Prostate gland (tissue), 2 donors: ENCODE measurements around the gene ARHGEF19. TPM values are rescaled to one million over a fixed set of nuclear protein-coding genes. Genes with fewer than 3 reads are reported as not detected.
A peak's percentile ranks its signal among the peaks of the same experiment; 100 is the strongest.
"Not testable (repeated sequence)": the region's sequence is repeated elsewhere in the genome, so short reads cannot be mapped to it uniquely, and the experiment has no call there.

Experiments
- DNase-seq: peaks from one replicate; pipeline ENCODE4 v3.0.0-alpha.2; 2019; ENCODE audit warnings: low spot score
- H3K27ac ChIP-seq, 2 donors: fragments of 200-600 bp; sonication (generic); 2 replicates each; pipeline ENCODE4 v1.5.1; 2017 to 2019
- H3K27me3 ChIP-seq: fragments of 200-600 bp; sonication (generic); replicated peaks from 2 replicates; pipeline ENCODE4 v1.5.1; 2019; ENCODE audit not compliant: insufficient read depth
- H3K36me3 ChIP-seq, 2 donors: fragments of 200-600 bp; sonication (generic); 1 replicate in 1 of 2; 2 replicates in 1 of 2; pipeline versions ENCODE4 v1.5.1 to v1.8.1; 2017 to 2019
- H3K4me1 ChIP-seq: fragments of 200-600 bp; sonication (generic); replicated peaks from 2 replicates; pipeline ENCODE4 v1.5.1; 2019
- H3K4me3 ChIP-seq, 2 donors: fragments of 200-600 bp; sonication (generic); 2 replicates each; pipeline ENCODE4 v1.5.1; 2017 to 2019
- H3K9me3 ChIP-seq: fragments of 200-600 bp; sonication (generic); 2 replicates; pipeline ENCODE4 v1.5.1; 2017
- CTCF ChIP-seq, 4 experiments: fragments of 200-600 bp in 2 of 4; fragments of 450-650 bp in 2 of 4; sonication (generic) in 2 of 4; IDR thresholded peaks; 1 replicate in 3 of 4; 2 replicates in 1 of 4; pipeline ENCODE4 v1.5.1; 2016 to 2019; ENCODE audit warnings: antibody characterized with exemption in 4 of 4, mild to moderate bottlenecking in 2 of 4, moderate library complexity in 2 of 4
- POLR2A ChIP-seq: fragments of 450-650 bp; IDR thresholded peaks from one replicate; pipeline ENCODE4 v1.6.1; 2016; ENCODE audit warnings: antibody characterized with exemption, mild to moderate bottlenecking
- POLR2AphosphoS5 ChIP-seq: sonication (generic); formaldehyde crosslinking; IDR thresholded peaks from one replicate; pipeline ENCODE4 v1.6.1; 2017; ENCODE audit warnings: antibody characterized with exemption
- WGBS: methylation state at CpG from one replicate; pipeline ENCODE4 v1.1.5; 2018; 5-methylcytosine and 5-hydroxymethylcytosine counted together
- intact Hi-C: fragments of 100-400 bp; cut with DNase I; formaldehyde crosslinking; loops from one replicate; pipeline ENCODE4 v1.14.2; 2022
- total RNA-seq, 2 donors: library from RNA; depleted of rRNA; stranded (reverse); fragments of >200 nt; gene quantifications; one replicate each; pipeline ENCODE4 v1.1.0, GENCODE V29; 2016

ARHGEF19 gene
- total RNA-seq, 2 donors from 2014 or later, result 13.1 to 18.8 TPM

DNA sequence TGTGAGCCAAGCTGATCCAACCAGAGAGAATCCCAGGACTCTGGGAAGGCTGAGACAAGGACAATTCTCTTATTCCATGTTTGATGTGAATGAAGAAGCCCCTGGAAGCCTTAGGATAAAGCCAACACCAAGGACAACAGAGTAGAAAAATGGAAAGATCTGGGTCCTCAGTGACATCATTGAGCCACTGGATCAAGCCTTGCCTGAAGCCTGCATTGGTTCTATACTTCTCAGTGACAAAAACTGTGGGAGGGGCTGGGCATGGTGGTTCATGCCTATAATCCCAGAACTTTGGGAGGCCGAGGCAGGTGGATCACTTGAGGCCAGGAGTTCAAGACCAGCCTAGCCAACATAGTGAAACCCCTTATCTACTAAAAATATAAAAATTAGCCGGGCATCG lies 15.6 kb downstream of the ARHGEF19 start:
- 95% methylated on average over 2 of the region's 3 CpGs for WGBS
- no peaks in the 10 kb centered on the region for H3K27me3 ChIP-seq
- H3K4me1 ChIP-seq, result no peaks in the 10 kb centered on the region
- H3K4me3 ChIP-seq, result no peak overlapping the region
- DNase-seq, result no peak
- no peaks in the 10 kb centered on the region for H3K36me3 ChIP-seq
- H3K27ac ChIP-seq, result no peak overlapping the region
- intact Hi-C loops, result no loop called here
- TF ChIP-seq POLR2A, result no peak
- no peak for TF ChIP-seq POLR2AphosphoS5
- no peak for TF ChIP-seq CTCF (IDR thresholded peaks at IDR 0.05)
- H3K9me3 ChIP-seq, result no peaks in the 10 kb centered on the region

DNA sequence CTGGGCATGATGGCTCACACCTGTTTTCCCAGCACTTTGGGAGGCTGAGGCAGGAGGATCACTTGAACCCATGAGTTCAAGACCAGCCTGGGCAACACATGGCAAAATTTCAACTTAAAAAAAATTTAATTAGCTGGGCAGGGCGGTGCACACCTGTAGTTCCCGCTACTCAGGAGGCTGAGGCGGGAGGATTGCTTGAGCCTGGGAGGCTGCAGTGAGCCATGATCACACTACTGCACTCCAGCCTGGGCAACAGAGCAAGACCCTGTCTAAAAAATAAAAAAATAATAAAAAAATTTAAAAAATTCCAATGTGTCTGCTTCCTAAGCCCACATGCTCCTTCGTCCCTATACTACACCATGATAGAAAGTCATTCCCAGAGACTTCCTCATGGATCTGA lies 16.3 kb downstream of the ARHGEF19 start:
- WGBS, result 96% methylated on average over 4 of the region's 4 CpGs
- H3K4me3 ChIP-seq, H3K27ac ChIP-seq, H3K36me3 ChIP-seq, intact Hi-C loops, H3K9me3 ChIP-seq, DNase-seq, H3K27me3 ChIP-seq, H3K4me1 ChIP-seq: not testable (repeated sequence)

GRCh38 chr1:16195518-16195905 lies 16.9 kb downstream of the ARHGEF19 start:
- no peak for TF ChIP-seq POLR2AphosphoS5
- no peak for TF ChIP-seq CTCF (IDR thresholded peaks at IDR 0.05)
- H3K27ac ChIP-seq, result no peak overlapping the region
- DNase-seq, result no peak

DNA sequence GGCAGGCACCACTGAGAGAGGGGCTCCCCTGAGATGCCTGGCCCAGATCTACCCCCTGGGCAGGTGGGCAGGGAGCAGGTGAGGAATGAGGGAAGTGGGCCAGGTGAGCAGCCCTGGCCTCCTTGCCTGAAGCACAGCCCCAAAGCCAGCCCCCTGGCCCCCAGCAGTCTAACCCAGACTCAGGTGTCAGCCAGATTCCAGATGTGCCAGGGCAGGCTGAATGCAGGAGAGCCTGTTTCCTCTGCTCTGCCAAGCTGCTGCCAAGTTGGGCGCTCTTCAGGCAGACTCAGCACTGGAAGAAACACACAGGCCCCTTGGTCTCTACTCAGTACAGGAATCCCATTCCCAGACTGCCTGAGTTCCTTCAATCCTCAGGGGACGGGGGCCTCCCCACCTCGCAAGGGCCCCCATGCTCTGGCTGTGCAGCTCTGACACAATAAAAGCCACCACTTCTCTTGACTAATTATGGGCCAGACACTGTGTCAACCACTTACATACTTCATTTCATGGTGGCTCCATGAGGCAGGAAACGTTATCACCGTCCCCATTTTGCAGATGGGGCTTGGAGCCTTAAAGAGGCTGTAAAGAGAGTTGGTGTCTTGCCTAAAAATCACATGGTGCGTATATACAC lies 20.4 kb downstream of the ARHGEF19 start:
- intact Hi-C loops, result no loop called here
- H3K36me3 ChIP-seq, result no peaks in the 10 kb centered on the region
- H3K27me3 ChIP-seq, result no peaks in the 10 kb centered on the region
- 53% methylated on average over 6 of the region's 6 CpGs for WGBS
- DNase-seq, result peak; percentile 40
- no peak overlapping the region for H3K27ac ChIP-seq
- no peak overlapping the region for H3K4me3 ChIP-seq
- no peaks in the 10 kb centered on the region for H3K4me1 ChIP-seq
- TF ChIP-seq CTCF (IDR thresholded peaks at IDR 0.05) (no peak), POLR2AphosphoS5 (peak; percentile 6)
- H3K9me3 ChIP-seq, result no peaks in the 10 kb centered on the region

More at GRCh38 chr1:16195518-16195905, 16.9 kb downstream of the ARHGEF19 start:
- intact Hi-C loops, result no loop called here
- no peak overlapping the region for H3K4me3 ChIP-seq
- H3K4me1 ChIP-seq, result no peaks in the 10 kb centered on the region
- no peaks in the 10 kb centered on the region for H3K36me3 ChIP-seq
- H3K27me3 ChIP-seq, result no peaks in the 10 kb centered on the region
- WGBS, result 81% methylated on average over 7 of the region's 7 CpGs
- H3K9me3 ChIP-seq, result no peaks in the 10 kb centered on the region

DNA sequence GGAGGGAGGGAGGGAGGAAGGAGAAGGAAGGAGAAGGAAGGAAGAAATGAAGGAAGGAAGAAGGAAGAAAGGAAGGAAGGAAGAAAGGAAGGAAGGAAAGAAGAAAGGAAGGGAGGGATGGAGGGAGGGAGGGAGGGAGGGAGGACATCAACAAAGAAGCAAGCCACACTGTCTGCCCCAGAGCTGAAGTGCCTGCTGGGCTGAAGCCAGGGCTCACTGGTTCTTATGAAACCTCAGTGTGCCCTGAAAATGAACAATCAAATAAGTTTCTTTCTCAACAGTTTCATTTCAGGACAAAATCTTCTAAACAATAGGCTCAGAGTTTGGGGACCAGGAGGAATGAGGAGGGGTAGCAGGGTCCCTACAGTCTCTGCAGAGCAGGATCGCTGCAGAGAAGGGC lies 21.1 kb downstream of the ARHGEF19 start:
- no peak overlapping the region for H3K27ac ChIP-seq
- 44% methylated on average over 1 of the region's 1 CpG for WGBS
- intact Hi-C loops, result no loop called here

More for the DNA sequence above, 21.1 kb downstream of the ARHGEF19 start:
- DNase-seq, result no peak
- TF ChIP-seq CTCF (IDR thresholded peaks at IDR 0.05), result no peak
- TF ChIP-seq POLR2A, result no peak
- no peak for TF ChIP-seq POLR2AphosphoS5
- Histone ChIP-seq H3K4me1 (no peaks in the 10 kb centered on the region), H3K36me3 (no peaks in the 10 kb centered on the region), H3K9me3 (no peaks in the 10 kb centered on the region), H3K4me3 (no peak overlapping the region), H3K27me3 (no peaks in the 10 kb centered on the region)
